Activated gamma-delta T cell treated with anti-CD3 and anti-CD28 coated beads, Interleukin-2, amount 50 U/mL, for 16 hours (primary cell): ENCODE measurements around the gene TEX55.
"Not testable (repeated sequence)": the region's sequence is repeated elsewhere in the genome, so short reads cannot be mapped to it uniquely, and the experiment has no call there.

ENCODE experiments used
- DNase-seq: peaks from one replicate; pipeline ENCODE4 v3.0.0-alpha.2; 2020; ENCODE audit warnings: low read depth

Gene TEX55

DNA sequence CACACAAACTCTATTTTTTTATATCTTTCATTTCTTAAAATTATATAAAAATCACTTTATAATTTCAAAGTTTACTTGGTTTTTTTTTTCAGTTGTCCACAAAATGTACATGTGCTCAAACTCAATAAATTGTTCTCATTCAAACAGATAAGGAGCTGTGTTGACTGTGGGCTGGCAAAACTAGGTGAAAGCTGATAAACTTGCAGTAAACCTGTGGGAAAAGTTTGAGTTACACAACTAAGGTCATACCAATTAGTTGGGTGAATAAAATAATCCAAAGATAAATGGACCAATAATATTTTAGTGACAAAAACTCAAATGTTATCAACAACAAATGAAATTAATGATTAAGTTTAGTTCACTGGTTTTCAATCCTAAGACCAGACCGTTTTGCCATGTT is 14.8 kb downstream of the TEX55 start:
- DNase-seq: no peak

DNA sequence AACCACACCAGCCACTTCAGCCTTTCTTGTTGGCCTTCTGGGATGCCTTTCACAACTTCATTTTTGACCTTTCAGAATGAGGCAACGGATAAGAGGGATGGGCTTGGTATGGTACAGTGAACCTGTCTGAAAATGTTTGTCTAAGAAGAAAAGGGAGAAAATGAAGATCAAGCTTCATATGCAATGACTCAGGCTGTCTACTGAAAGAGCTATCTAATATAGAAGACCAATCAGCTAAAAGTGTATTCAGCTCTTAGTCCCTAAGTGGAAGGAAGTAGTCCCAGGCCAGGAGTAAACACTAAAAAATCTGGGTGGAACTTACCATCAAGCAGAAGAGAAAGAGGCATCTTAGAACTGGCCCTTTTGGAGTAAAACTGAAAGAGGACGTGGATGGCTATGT is 15.3 kb downstream of the TEX55 start:
- DNase-seq: no peak

DNA sequence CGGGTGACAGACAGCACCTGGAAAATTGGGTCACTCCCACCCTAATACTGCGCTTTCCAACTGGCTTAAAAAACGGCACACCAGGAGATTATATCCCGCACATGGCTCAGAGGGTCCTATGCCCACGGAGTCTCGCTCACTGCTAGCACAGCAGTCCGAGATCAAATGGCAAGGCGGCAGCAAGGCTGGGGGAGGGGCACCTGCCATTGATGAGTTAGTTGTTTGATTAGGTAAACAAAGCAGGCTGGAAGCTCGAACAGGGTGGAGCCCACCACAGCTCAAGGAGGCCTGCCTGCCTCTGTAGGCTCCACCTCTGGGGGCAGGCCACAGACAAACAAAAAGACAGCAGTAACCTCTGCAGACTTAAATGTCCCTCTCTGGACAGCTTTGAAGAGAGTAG is 18.8 kb downstream of the TEX55 start:
- DNase-seq: not testable (repeated sequence)

DNA sequence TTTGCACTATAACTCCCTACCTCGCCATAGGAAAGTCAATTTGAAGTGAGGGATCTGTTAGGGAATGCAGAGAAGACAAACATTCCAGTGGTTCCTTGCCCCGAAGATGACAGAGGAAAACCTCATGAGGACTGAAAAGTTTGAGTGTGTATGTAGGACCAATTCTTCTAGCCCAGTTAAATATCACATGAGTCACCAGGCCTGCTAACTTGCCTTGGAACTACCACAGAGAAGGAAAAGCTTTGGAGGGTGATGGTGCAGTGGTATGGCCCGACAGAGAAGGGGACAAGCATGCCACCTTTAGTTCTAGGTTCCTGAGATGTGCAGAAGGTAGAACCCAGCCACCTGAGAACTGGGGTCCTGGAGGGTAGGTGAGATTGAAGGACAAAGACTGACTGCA is 24.9 kb downstream of the TEX55 start:
- no peak for DNase-seq

DNA sequence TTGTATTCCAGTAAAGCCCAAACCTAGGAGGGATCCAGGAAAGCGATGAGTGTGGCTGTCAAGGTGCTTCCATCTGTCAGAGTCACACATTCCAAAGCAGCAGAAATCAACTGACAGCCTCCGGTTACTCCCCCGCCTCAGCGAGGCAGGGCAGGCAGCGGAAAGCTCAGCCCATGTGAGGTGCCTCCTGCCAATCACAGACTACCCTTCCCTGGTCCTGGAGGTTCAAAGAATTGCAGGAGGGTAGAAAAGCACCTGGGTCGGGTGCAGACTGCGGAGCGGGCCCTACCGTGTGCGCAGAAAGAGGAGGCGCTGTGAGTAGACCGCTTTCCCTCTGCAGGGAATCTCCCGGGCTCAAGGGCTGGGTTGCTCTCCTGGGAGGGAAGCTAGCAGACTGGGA is 27.4 kb downstream of the TEX55 start, which contains the start of gene UPK1B:
Gene UPK1B (plus strand): TSS at position 274 of the 400 bp plus-strand sequence. CDS start 13,144 bp downstream, outside the sequence.
- DNase-seq: no peak

DNA sequence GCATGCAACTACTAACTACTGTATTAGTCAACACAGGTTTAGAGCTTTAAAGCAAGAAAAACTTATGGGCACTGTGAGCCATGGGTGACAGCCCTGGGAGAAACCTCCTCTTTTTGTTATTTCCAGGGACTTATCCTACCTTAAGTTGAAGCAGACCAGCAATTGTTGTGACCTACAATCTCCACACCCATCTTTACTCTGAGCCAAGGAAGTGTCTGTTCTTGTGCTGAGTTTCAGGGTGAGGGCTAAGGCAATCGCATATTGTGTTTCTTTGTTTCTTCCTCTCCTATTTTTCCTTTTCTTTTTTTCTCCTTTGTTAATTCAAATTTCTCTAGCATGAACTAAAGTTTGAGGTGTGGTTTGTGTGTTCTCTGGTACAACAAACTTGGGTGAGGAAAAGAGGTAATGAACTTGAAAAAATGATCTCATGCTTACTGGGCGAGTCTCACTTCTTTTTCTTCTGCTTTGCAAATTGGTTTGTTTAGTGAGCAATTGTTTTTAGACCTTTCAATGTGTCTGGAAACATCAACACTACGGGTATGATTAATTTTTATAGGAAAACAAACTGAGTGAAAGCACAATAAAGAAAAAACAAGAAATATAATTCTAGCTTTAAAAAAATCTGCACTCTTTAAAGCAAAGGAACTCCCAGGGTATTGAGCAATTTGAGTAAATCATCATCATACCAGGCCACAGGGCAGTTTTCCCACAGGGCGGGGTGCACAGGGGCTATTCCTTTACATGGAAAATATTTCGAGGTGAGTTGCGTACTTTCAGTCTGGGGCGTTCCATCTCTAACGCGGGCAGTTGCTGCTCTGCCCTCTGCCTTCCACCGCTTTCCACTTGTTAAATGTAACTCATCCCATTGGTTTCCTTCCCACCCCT is 30.1 kb downstream of the TEX55 start:
- no peak for DNase-seq

DNA sequence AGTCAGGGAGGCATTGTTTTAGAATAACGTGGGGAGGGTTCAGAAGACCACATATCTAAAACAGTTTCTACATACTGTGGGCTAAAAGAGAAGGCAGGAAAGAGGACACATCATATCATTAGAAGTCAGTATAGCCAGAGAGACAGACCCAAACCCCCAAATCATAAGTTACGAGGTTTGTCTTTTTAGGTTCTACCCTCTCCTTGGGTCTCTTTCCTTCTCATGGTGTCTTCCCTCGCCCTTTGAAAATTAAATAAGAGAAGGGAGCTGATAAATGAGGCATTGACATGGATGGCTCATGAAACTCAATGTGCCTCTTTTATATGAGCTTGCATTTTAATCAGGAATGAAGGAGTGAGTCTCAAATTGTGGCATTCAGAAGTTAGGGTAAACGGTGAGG is 30.8 kb downstream of the TEX55 start:
- DNase-seq: no peak

DNA sequence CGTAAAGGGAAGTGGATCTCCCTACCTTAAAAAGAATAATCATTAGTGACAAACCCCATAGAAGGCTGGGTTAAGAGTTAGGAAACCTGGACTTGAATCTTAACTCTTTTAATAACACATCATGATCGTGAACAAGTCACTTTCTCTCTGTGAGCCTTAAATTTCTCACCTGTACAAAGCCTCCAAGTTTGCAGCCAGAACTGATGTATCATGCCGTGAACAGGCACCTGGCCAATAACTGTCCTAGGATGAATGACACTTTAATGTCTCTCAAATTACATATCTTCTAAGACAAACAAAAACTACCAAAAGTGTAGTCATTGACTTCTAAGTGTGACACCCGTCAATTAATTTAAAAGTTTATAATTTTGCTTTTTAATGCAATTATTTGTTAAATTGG is 31.4 kb downstream of the TEX55 start:
- DNase-seq: no peak

DNA sequence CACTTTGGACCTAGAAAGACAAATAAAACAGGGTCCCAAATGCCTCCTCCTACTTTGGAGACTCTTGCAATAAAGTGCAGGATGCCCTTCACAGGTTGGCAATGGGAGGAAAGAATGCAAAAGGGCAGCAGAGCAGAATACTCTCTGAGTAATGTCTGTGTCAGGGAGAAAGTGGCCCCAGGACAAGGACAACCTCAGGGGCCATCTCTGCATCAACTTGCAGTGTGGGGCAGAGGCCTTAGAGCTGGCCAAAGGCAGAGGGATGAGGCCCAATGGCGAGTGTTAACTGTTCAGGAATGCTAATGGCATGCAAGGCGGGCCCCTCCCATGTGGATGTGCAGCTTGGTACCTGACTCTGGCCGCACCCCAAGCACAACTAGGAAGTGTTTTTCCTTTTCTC is 35.8 kb downstream of the TEX55 start:
- DNase-seq: no peak

DNA sequence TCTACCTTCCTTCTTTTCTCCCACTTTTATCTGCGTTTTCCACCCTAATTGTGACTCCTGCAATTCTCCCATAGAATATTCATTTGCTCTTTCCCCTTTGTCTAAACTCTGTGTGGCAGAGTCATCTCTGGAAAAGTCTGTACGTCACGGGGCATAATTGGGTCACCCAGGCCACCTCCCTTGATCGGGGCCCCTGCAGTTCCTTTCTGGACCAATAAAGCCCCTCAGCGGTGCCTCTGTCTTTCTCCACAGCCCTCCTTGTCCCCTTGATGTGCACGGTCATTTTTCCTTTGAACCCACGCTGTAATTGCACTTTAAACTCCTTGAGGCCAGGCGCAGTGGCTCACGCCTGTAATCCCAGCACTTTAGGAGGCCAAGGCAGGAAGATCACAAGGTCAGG is 38.1 kb downstream of the TEX55 start:
- no peak for DNase-seq

DNA sequence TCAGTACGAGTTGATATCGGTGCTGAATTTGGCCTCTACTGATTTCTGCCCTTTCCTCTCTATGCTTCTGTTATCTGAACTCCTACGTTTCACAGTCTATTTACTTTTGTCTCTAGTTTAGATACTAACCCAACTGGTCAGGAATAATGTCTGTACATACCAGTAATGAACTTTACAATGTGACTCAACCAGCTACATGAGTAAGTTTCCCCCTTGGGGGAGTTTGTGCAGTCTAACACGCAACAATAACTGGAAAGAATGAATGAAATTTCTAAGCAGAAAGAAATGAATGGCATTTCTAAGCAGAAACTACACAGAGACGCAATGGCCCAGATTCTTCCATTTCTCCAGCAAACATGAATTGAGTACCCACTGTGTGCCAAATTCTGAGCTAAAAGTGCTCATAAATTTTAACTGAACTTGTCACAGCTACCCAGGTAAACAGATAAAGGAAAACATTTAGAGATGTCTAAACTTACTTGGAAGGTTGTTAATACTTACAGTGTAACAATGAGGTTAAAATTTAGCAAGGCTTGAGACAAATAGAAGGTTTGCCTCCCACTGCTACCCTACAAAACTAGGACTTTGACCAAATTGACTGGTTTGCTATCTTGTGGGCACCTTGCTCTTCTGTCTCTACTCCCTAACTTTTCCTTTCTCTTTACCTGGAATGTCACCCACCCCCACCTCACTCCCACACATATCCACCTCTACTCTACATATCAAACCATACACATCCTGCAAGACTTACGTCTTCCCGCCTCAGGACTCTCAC is 39.0 kb downstream of the TEX55 start:
- no peak for DNase-seq

DNA sequence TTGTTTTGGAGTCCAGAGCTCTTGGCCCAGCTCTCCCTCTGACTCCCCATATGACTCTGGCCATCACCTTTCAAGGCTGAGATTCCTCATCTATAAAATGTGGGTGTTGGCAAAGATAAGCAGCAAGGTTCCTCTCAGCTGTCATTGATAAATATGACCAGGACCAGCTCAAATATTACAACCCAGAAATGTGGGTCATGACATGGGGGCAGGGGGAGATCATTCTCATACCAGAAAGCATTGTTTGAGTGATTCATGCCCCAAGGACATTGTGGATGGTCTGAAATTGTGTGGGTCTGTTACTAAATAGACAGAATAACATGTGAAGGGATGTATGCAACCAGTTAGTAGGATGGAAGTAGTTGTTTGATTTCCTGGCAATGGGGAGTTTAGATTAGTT is 41.3 kb downstream of the TEX55 start:
- no peak for DNase-seq

DNA sequence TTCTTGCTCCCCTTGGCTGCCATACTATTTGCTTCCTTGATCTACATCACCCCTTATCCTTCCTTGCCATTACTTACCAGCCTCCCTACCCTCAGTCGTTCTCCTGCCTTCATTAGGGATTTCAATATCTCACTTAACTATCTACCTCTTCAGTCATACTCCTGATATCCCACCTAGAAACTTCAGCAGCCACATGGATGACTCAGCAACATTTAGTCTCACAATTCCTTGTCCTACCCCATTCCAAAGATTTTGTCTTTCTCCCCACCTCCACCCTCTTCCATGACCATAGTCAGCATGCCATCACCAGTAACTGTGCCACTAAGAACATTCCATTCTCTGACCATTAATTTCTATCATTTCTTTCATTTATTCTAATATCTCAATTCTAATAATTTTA is 45.8 kb downstream of the TEX55 start:
- no peak for DNase-seq

DNA sequence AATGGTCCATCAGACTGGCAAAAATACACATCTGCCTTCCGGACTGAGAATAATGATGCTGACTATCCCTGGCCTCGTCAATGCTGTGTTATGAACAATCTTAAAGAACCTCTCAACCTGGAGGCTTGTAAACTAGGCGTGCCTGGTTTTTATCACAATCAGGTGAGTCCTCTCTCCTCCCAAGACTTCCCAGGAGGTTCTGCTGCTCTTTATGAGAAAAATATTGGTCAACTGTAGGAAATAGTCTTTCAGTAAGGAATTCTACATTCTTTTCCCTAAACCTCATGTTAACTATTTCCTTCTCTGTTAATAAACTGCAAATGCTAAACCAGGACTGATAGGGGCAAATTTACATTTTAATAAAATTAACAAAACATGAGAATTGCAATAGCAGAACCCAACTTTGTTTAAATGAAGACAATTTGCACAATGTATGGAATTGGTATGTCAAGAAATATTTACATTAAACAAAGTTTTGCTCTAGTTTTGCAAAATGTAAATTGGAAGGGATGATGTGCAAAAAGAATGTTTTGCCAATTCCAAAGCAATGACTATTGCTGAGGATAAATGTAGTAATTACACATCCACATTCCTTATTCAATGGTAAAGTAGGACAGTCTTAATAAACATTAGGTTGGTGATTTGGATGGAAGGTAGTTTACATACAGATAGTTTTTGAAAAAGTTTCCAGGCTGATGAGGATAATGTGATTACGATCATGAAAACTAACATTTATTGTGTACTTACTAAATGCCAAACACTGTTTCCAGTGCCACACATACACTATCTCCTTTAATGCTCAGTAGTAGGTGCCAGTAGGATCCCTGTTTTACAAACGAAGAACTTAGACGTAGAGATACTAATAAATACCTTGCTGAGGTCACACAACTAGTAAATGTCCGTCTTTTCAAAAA is 48.5 kb downstream of the TEX55 start:
- no peak for DNase-seq

DNA sequence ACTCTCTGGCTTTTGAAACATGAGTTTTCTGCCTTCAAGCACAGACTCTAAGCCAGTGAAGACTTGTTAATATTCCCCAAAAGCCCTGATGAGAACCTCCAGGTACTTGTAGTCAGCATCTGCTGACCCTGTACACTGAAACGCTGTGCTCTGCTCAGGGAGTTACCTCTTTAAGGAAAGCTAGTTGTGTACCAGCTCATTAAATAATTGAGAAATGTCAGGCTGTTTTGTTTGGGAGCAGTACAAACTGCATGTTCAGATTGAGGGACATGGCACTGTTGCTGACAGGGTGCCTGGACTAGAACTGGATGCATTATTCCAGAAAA is 49.1 kb downstream of the TEX55 start:
- DNase-seq: no peak

DNA sequence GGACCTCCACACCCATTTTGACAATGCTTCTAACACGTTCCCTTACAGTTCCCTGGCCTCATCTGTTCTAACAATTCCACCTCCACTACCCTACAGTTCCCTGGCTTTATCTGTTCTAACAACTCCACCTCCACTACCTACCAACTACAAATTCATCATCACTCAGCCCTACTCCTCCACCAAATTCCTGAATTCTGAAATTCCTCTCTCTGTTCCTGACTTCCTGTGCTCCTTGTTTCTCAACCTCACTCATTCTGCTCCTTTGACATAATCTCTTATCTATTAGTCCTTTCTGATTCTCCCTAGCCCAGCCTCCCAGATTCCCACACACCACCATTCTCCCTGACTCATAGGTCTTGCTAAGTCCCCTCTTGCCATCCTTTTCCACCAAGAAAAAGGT is 49.9 kb downstream of the TEX55 start:
- no peak for DNase-seq
